OCI-LY1 (cell line): Measurements from ENCODE around the gene NPAS2.

Source experiments
- CTCF ChIP-seq: fragments of 200-600 bp; sonication (generic), shearing (Covaris generic); IDR thresholded peaks from 2 replicates; pipeline ENCODE4 v1.5.1; 2017; ENCODE audit warnings: mild to moderate bottlenecking, antibody characterized with exemption, low read length, moderate library complexity, mixed read lengths
- EZH2 ChIP-seq: fragments of 200-600 bp; sonication (generic), shearing (Covaris generic); IDR thresholded peaks from 2 replicates; pipeline ENCODE4 v1.8.0; 2017; ENCODE audit warnings: borderline replicate concordance, mixed run types, mild to moderate bottlenecking, antibody characterized with exemption, low read length, moderate library complexity, mixed read lengths

GRCh38 chr2:100906131-100906530 is 86.2 kb downstream of the NPAS2 start:
- TF ChIP-seq CTCF (no peak), EZH2 (no peak)
